Smooth muscle cell (in vitro differentiated cells): ENCODE results near the gene DNAH3. TPM values are rescaled to one million over a fixed set of nuclear protein-coding genes. Genes with fewer than 3 reads are reported as not detected.

Source experiments
- DNase-seq: peaks from one replicate; lab custom pipeline; 2025; ENCODE audit not compliant: unreplicated experiment; lab: John Stamatoyannopoulos, UW
- H2AFZ ChIP-seq: fragments of 200-600 bp; sonication (generic); 2 replicates; pipeline ENCODE4 v1.6.0; 2016; ENCODE audit warnings: antibody characterized with exemption, low read depth, mild to moderate bottlenecking
- H3F3A ChIP-seq: fragments of 200-600 bp; sonication (generic); 2 replicates; pipeline ENCODE4 v1.6.0; 2017; ENCODE audit warnings: antibody characterized with exemption, low read depth
- H3K27ac ChIP-seq: fragments of 200-600 bp; sonication (generic); 2 replicates; pipeline ENCODE4 v1.5.1; 2016; ENCODE audit warnings: low read depth, mild to moderate bottlenecking
- H3K27me3 ChIP-seq: fragments of 200-600 bp; sonication (generic); 2 replicates; pipeline ENCODE4 v1.6.1; 2016; ENCODE audit warnings: low read depth, mild to moderate bottlenecking
- H3K36me3 ChIP-seq: fragments of 200-600 bp; sonication (generic); 2 replicates; pipeline ENCODE4 v1.5.1; 2016; ENCODE audit warnings: low read depth
- H3K4me1 ChIP-seq: fragments of 200-600 bp; sonication (generic); 2 replicates; pipeline ENCODE4 v1.5.1; 2016; ENCODE audit warnings: low read depth
- H3K4me2 ChIP-seq: fragments of 200-600 bp; sonication (generic); 2 replicates; pipeline ENCODE4 v1.6.0; 2016; ENCODE audit warnings: mild to moderate bottlenecking
- H3K4me3 ChIP-seq: fragments of 200-600 bp; sonication (generic); 2 replicates; pipeline ENCODE4 v1.5.1; 2016; ENCODE audit warnings: mild to moderate bottlenecking
- H3K79me2 ChIP-seq: fragments of 200-600 bp; sonication (generic); 2 replicates; pipeline ENCODE4 v1.6.0; 2016; ENCODE audit warnings: low read depth, mild to moderate bottlenecking
- H3K9ac ChIP-seq: fragments of 200-600 bp; sonication (generic); 2 replicates; pipeline ENCODE4 v1.6.0; 2016; ENCODE audit warnings: low read depth
- H3K9me3 ChIP-seq: fragments of 200-600 bp; sonication (generic); replicated peaks from 2 replicates; pipeline ENCODE4 v1.5.1; 2016; ENCODE audit warnings: low read depth
- H4K20me1 ChIP-seq: fragments of 200-600 bp; sonication (generic); 2 replicates; pipeline ENCODE4 v1.6.0; 2016; ENCODE audit warnings: low read depth
- WGBS: methylation state at CpG from one replicate; pipeline ENCODE4 v1.1.7; 2016; ENCODE audit warnings: low lambda C conversion rate; 5-methylcytosine and 5-hydroxymethylcytosine counted together
- polyA plus RNA-seq: library from polyadenylated mRNA; unstranded; fragments of >200 nt; fragmentation: Nextera tagmentation; extraction: Ambion mirVana; gene quantifications from 2 replicates; pipeline ENCODE4 v1.2.1, GENCODE V29; 2016
- total RNA-seq: library from RNA; depleted of rRNA; stranded (reverse); fragments of >200 nt; gene quantifications from 2 replicates; pipeline ENCODE4 v1.2.3, GENCODE V29; 2014
- TF ChIP-seq, protein P1 (sequence below): fragments of 200-600 bp; sonication (generic); IDR thresholded peaks from 2 replicates; pipeline ENCODE4 v1.5.1; 2017; ENCODE audit warnings: borderline replicate concordance, mild to moderate bottlenecking, antibody characterized with exemption; ENCODE audit not compliant: insufficient read depth, poor library complexity, severe bottlenecking

DNAH3 gene
- total and polyA plus RNA-seq, 2 experiments from 2014 or later, result not detected

DNA sequence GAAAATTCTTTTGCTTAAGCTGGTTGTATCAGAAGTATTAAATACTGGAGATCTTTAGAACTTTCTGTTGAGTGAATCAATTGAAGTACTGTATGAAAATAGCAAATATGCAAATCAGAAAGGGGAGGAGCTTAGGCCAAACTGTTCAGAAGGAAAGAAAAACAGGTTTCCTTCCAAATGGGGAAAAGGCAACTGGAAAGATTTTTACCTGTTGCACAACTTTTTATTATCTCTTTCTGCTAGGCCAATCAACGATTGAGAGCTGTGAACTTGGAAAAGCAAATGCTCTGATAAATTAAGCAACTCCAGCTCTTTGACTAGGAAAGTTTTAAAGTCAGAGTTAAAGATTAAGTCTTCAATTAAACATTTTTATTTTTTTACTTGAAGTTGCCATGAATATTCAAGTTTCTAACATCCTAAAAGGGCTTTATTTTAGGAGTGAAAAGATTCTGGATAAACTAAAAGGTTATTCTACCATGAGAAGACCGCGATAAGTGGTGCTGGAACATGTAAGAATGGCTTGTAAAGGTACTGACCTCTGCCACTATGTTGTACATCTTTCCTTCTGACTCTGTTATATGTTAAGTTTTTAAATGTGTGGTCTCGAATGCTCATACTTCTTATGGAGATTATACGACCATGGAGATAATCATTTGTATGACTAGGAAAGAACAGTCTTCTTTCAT lies 266.9 kb downstream of the DNAH3 start:
- no peak overlapping the region for H3K9ac ChIP-seq
- no peaks in the 10 kb centered on the region for H3K9me3 ChIP-seq
- TF ChIP-seq, protein P1, sequence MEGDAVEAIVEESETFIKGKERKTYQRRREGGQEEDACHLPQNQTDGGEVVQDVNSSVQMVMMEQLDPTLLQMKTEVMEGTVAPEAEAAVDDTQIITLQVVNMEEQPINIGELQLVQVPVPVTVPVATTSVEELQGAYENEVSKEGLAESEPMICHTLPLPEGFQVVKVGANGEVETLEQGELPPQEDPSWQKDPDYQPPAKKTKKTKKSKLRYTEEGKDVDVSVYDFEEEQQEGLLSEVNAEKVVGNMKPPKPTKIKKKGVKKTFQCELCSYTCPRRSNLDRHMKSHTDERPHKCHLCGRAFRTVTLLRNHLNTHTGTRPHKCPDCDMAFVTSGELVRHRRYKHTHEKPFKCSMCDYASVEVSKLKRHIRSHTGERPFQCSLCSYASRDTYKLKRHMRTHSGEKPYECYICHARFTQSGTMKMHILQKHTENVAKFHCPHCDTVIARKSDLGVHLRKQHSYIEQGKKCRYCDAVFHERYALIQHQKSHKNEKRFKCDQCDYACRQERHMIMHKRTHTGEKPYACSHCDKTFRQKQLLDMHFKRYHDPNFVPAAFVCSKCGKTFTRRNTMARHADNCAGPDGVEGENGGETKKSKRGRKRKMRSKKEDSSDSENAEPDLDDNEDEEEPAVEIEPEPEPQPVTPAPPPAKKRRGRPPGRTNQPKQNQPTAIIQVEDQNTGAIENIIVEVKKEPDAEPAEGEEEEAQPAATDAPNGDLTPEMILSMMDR, result no peak
- peaks cover 97% of the 10 kb centered on the region for H4K20me1 ChIP-seq
- no peak overlapping the region for H2AFZ ChIP-seq
- WGBS, result 20% methylated on average over 5 of the region's 5 CpGs
- DNase-seq, result no peak
- no peak overlapping the region for H3K4me3 ChIP-seq
- H3F3A ChIP-seq, result peaks cover 8% of the 10 kb centered on the region
- H3K4me1 ChIP-seq, result peaks cover 19% of the 10 kb centered on the region
- no peaks in the 10 kb centered on the region for H3K27me3 ChIP-seq
- H3K36me3 ChIP-seq, result no peaks in the 10 kb centered on the region
- H3K4me2 ChIP-seq, result peak overlapping the region; percentile 69
- H3K79me2 ChIP-seq, result peaks cover 73% of the 10 kb centered on the region
- H3K27ac ChIP-seq, result peak overlapping the region; percentile 50

Other genes with a start within 250 kb of the DNAH3 start
- 21.0 and 40.6 TPM in 2 replicates for gene LDAF1, start 7.8 kb upstream of the DNAH3 start, total RNA-seq
- gene LDAF1, start 7.8 kb upstream of the DNAH3 start, polyA plus RNA-seq, result 14.2 and 16.2 TPM in 2 replicates
- not detected in 2 replicates for gene ZP2, start 60.7 kb upstream of the DNAH3 start, total RNA-seq
- not detected in 2 replicates for gene ZP2, start 60.7 kb upstream of the DNAH3 start, polyA plus RNA-seq
- not detected in 2 replicates for gene ANKS4B, start 82.9 kb upstream of the DNAH3 start, total RNA-seq
- gene ANKS4B, start 82.9 kb upstream of the DNAH3 start, polyA plus RNA-seq, result not detected in 2 replicates
- gene CRYM, start 127.4 kb upstream of the DNAH3 start, total RNA-seq, result 0.31 TPM in 1 of 2 replicates, not detected in the other
- gene CRYM, start 127.4 kb upstream of the DNAH3 start, polyA plus RNA-seq, result not detected in 2 replicates